K562 (cell line): ENCODE measurements around the gene TSC22D3. TPM values are rescaled to one million over a fixed set of nuclear protein-coding genes. Genes with fewer than 3 reads are reported as not detected.

Source experiments
- BMI1 ChIP-seq: fragments of 150-350 bp; IDR thresholded peaks from 2 replicates; pipeline ENCODE4 v1.6.1; 2014; ENCODE audit warnings: low read length
- DPF2 ChIP-seq: fragments of 450-650 bp; IDR thresholded peaks from 2 replicates; pipeline ENCODE4 v1.6.1; 2016
- ETV5 ChIP-seq: sonication (generic); formaldehyde crosslinking; IDR thresholded peaks from 2 replicates; pipeline ENCODE4 v1.4.0; 2020; ENCODE audit warnings: low read depth, mild to moderate bottlenecking, missing genetic modification reagents
- ILF3 ChIP-seq: fragments of 450-650 bp; IDR thresholded peaks from 2 replicates; pipeline ENCODE4 v1.6.1; 2018; ENCODE audit warnings: antibody characterized with exemption, mild to moderate bottlenecking, moderate library complexity, borderline replicate concordance
- MBD1 ChIP-seq: fragments of 250-450 bp; sonication (Bioruptor Pico); IDR thresholded peaks from 2 replicates; pipeline ENCODE4 v1.8.0; 2022; ENCODE audit warnings: inconsistent platforms
- SRSF3 ChIP-seq: fragments of 200-400 bp; formaldehyde crosslinking; IDR thresholded peaks from 2 replicates; pipeline ENCODE4 v1.6.1; 2016; ENCODE audit warnings: mild to moderate bottlenecking, low read length, moderate library complexity; ENCODE audit not compliant: insufficient read depth
- TSHZ1 ChIP-seq: fragments of 250-450 bp; sonication (Bioruptor Pico); IDR thresholded peaks from 2 replicates; pipeline ENCODE4 v1.4.0; 2020; ENCODE audit warnings: mild to moderate bottlenecking, moderate library complexity
- ZNF146 ChIP-seq: IDR thresholded peaks from one replicate; pipeline ENCODE4 v1.6.1; 2018; ENCODE audit warnings: missing compliant biosample characterization; ENCODE audit not compliant: unreplicated experiment
- ZNF184 ChIP-seq: sonication (generic); formaldehyde crosslinking; IDR thresholded peaks from 2 replicates; pipeline ENCODE4 v1.5.0; 2020; ENCODE audit warnings: missing genetic modification reagents
- ZNF23 ChIP-seq: fragments of 250-450 bp; sonication (Bioruptor Pico); IDR thresholded peaks from 2 replicates; pipeline ENCODE4 v1.4.0; 2020; ENCODE audit warnings: mild to moderate bottlenecking
- polyA plus RNA-seq, 8 experiments: library from polyadenylated mRNA; depleted of rRNA in 4 of 8; stranded (reverse) in 5 of 8; unstranded in 3 of 8; fragments of >200 nt; fragmentation: Nextera tagmentation in 2 of 8; fragmentation: Illumina TruSeq in 1 of 8; extraction: Ambion mirVana in 2 of 8; extraction: Trizol in 1 of 8; gene quantifications; 2 replicates each; pipeline versions ENCODE4 v1.2.1 to v1.2.3, GENCODE V29; 2011 to 2014; ENCODE audit warnings: inconsistent platforms in 1 of 8, missing spikeins in 1 of 8
- total RNA-seq, 7 experiments: library from RNA; depleted of rRNA in 6 of 7; stranded (reverse); fragments of >200 nt in 6 of 7; fragmentation: Illumina TruSeq in 2 of 7; extraction: Trizol in 2 of 7; gene quantifications; 2 replicates each; pipeline versions ENCODE4 v1.2.1 to v1.2.3, GENCODE V29; 2011 to 2021; ENCODE audit warnings: low replicate concordance in 1 of 7
- TF ChIP-seq, protein P1 (sequence below): sonication (generic); formaldehyde crosslinking; IDR thresholded peaks from 2 replicates; pipeline ENCODE4 v1.8.0; 2022; ENCODE audit warnings: missing genetic modification reagents, mild to moderate bottlenecking, moderate library complexity, borderline replicate concordance

TSC22D3 gene
- total and polyA plus RNA-seq, 9 of the 15 experiments (the other 6 are each of a cell fraction or from before 2014, with no cell fraction given), result 0.48 to 3.0 (median 0.87) TPM

DNA sequence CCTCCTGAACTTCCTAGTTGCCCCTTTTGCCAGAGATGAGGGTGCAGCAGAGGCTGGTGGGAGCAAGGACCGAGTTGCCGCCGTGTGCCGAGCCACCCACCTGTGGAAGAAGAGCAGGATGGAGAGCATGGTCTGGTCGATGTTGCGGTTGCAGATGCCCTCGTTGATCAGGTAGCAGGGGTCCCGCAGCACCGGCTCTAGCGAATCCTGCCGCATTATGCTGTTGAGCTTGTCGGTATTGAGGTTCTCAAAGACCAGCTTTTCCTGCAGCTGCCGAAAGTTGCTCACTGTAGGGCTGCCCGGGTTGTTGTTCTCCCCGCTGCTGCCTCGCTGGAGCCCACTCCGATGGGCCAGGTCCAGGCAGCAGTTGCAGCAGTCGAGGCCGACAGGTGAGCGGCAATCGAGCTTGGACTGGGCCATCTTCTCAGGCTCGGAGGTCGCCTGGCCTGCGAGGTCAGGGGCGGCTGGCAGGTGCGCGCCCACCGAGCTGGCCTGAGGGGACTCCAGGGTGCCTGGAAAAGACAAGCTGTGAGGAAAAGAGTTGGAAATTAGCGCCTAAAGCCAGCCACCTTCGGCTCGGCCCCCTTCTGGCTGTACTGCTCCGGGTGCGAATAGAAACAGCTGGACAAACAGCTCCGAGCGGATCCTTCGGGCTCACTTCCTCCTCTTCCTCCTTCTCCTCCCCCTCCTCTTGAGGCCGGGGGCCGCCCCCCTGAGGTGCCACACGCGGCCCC lies 420 bp downstream of the TSC22D3 start (continued):
- no peak for TF ChIP-seq ZNF23 (CRISPR knock-in tag)
- no peak for TF ChIP-seq ZNF146
- TF ChIP-seq MBD1 (CRISPR knock-in tag), result peak; percentile 67; the same call in 1 of the 2 replicates
- TF ChIP-seq TSHZ1 (CRISPR knock-in tag), result no peak
- TF ChIP-seq ILF3, result no peak
- TF ChIP-seq ETV5, result no peak
- no peak for TF ChIP-seq DPF2
- TF ChIP-seq SRSF3, result no peak
- TF ChIP-seq, protein P1, sequence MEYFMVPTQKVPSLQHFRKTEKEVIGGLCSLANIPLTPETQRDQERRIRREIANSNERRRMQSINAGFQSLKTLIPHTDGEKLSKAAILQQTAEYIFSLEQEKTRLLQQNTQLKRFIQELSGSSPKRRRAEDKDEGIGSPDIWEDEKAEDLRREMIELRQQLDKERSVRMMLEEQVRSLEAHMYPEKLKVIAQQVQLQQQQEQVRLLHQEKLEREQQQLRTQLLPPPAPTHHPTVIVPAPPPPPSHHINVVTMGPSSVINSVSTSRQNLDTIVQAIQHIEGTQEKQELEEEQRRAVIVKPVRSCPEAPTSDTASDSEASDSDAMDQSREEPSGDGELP (CRISPR knock-in tag), result peak; percentile 90
- TF ChIP-seq ZNF184 (CRISPR knock-in tag), result no peak
- TF ChIP-seq BMI1, result no peak
- TF ChIP-seq, all 486 proteins: peak for 3
